NCI-H446 treated with DMSO at 0.1 percent for 48 hours (cell line): ENCODE data around the gene CPNE4.
A peak's percentile ranks its signal among the peaks of the same experiment; 100 is the strongest.
"Not testable (repeated sequence)": the region's sequence is repeated elsewhere in the genome, so short reads cannot be mapped to it uniquely, and the experiment has no call there.

Experiments
- DNase-seq: peaks from one replicate; lab custom pipeline; 2025; lab: John Stamatoyannopoulos, UW

CPNE4 gene

GRCh38 chr3:132034486-132035464 lies at the start of gene CPNE4:
Gene CPNE4, minus strand, starts transcription at chr3:132035014.
- peak; percentile 60 for DNase-seq

DNA sequence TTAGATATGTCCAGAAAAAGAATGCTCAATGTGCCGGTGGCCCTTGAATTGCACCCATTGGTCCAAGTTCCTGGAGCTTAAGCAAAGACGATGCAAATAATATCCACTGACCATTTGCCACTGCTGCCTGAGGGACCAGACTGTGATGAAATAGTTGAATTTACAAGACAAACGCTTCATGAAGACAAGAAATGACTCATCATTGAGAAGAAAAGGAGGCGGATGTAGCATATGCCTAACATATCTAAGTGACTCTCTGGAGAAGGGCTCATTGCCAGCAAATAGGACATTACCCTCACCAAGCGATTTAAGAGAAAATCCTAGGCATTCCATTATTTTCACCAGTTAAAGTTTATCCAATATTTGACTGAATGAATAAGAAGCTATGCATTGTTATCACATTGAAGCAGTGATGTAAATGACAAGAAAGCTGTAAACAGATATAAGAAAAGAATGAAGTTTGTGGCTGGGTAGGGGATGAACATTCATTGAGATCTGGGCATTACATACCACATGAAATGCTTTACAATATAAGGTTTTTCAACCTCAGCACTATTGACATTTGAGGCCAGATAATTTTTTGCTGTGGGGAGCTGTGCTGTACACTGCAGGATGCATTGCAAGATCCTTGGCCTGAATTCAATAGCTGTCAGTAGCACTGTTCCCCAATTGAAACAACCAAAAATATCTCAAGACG lies 48.9 kb upstream of the CPNE4 start:
- no peak for DNase-seq

- no peak for DNase-seq
These were observed 48.3 kb upstream of the CPNE4 start for GRCh38 chr3:132083159-132083558.

GRCh38 chr3:132079147-132079546 lies 44.3 kb upstream of the CPNE4 start:
- DNase-seq: no peak

- DNase-seq: no peak
These were observed 39.0 kb upstream of the CPNE4 start for GRCh38 chr3:132073771-132074170.

DNA sequence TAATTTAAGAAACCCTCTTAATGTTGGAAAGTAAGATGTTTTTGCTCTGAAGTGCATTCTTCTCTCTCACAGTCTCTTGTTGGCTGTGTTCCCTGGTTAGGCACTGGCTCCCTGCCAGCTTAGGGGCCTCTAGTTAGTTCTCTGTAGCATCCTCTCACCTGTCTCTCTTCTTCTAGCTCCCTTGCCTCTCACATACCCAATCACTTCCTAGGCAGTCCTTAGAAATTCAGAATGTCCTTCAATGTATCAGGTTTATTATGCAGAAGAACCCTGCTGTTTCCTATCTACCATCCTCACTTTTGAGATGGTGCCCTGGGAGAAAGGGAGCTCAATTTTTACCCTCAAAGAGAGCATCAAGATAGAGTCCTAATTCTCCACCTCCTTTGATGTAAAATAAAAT lies 36.2 kb upstream of the CPNE4 start:
- DNase-seq: no peak

DNA sequence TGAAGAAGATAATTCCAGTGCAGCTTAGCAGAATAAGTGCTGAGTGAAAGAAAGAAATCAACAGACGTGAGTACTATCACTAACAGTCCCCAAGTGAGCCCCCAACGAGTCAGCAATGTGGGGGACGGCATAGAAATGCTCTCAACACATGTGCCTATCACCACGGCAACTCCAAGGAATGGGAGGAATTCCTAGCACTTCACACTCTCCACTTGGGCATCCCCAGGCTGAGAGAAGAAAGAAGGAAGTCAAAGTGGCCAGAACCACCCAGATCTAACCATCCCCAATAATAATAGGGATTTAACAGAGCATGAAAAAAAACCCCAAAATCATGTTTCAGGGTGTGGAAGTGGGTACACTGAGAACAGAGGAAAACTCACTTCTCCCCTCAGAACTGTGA lies 29.3 kb upstream of the CPNE4 start:
- DNase-seq: no peak

- DNase-seq: no peak
These were observed 27.7 kb upstream of the CPNE4 start for GRCh38 chr3:132062535-132062934.

DNA sequence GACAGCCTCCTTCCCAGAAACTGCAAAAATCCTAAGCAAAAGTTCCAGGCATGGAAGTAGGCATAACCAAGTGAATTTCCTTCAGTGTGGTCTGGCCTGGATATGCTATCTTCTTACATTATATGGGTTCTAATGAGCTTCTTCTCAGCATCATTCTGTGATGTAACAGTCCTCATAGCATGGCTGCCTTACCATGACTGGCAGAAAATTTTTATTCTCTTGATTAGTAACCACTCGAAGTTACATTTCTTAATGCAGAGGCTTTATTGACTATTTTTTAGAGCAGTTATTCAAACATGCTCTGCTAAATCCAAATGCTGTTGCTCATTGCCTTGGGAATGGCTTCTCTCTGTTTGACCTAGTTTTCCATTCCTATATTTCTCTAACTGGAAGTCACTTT lies 21.1 kb upstream of the CPNE4 start:
- no peak for DNase-seq

DNA sequence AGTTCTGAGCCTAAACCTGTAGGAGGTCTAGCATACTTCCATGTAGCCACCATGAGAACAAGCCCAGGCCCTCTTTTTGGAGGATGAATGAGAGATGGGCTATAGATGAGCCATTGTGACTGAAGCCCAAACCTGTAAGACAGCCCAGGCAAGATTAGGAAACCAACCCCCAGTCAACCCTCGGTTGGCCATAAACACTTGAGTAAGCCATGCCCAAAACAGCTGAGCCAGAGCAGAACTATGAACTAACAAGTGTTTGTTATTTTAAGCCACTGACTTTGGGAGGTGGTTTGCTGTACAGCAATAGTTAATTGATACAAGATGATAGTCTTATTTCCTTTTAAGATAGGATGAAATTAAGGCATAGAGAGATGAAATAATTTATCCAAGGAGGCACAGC lies 12.4 kb upstream of the CPNE4 start:
- DNase-seq: no peak

GRCh38 chr3:132044874-132045273 lies 10.1 kb upstream of the CPNE4 start:
- not testable (repeated sequence) for DNase-seq

DNA sequence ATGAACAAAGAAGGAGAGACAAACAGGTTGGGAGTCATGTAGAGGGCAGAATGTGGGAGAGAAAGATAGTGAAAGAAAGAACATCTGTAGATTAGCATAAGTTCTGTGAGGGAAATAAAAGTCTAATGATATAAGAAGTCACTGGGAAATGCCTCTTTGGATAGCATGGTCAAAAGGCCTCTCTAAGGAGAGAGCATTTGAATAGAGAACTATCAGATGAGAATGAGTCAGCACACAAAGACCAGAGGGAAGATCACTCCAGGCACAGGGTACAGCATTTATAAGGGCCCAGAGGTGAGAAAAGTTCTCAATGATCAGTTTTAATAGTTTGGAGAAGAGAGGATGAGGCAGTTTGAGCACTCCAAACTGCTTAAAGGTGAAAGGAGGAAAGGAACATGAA lies 7.9 kb upstream of the CPNE4 start:
- DNase-seq: no peak

DNA sequence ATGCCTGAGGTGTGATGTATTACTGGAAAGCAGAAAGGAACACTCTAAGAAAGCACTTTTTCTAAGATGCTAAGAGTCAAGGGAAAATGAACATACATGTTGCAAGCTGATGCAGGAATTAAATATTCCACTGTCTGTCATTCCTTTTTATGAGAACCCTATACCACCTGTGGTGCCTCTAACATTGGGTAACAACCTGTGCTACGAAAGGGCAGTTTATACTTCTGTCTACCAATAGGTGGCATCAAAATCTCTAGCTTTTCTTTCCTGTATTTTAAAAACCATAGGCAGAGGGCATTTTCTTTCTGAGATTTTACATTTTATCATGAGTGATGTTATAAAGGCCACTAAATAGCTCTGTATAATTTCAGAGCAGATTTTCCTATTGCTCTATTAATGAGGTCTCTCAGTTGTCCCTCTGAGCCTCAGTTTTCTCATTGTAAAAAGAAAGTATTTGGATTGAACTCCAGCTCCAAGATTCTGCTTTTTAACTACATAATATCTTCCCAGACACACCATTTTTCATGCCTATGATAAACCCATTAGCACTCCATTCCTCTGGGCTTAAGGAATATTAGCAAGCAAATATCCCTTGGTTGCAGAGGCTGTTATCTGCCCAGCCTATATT lies 3.5 kb upstream of the CPNE4 start:
- peak; percentile 11 for DNase-seq

GRCh38 chr3:132037581-132037980 lies 2.8 kb upstream of the CPNE4 start:
- DNase-seq: no peak

- DNase-seq: no peak
These were observed 2.2 kb upstream of the CPNE4 start for GRCh38 chr3:132037056-132037455.

DNA sequence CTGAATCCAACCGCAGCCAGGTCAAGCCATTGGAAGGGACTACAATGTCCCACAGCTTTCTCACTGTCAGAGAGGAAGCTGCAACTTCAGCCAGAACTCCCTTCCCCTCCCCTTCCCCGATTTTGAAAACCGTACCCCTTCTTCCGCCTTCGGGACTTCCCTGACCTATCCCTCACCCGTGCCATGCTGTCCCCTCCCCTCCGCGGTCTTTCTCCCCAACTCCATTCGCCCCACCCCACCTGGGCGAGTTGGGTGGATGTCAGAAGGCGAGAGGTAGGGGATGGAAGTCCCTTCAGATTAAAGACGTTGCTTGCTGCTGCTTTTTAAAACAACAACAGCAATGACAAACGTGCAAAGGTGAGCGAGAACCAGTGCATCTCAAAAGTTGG lies 723 bp downstream of the CPNE4 start:
- no peak for DNase-seq

DNA sequence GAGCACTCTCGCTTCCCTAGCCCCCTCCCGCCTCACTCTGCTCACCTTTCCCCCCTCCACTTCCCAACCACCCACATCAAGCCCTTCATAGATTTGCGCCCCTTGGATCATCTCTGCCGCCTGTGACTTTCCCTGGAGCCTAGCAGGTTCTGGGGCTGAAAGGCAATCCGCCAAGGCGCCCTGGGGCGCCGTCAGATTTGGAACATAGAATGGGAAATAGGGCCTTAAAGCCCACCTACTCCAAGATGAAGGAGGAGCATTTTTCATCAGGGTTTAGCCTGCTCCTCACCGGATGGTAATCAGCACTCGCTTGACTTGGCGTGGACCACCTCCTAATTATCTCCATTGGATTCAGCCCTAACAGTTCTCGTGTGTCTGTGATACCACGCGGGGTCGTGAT lies 1.3 kb downstream of the CPNE4 start:
- no peak for DNase-seq

DNA sequence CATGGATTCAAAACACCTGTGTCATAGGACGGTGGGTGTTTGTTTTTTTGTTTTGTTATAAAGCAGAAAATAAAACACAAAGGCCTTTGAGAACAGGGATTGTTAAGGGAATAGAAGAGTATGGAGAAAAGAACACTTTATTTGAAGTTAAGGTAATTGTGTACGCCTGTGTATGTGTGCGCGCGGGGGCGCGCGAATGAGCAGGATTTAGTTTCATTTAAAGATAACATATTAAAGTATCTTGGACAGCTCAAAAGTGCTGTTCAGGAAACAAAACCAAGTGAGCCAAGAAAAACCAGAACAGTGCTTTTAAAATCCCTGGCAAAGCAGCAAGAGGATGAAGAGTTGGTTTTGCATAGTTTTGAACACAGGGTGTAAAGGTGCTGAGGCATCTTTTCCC lies 1.9 kb downstream of the CPNE4 start:
- DNase-seq: no peak

- DNase-seq: peak; percentile 69
These were observed 5.5 kb downstream of the CPNE4 start for GRCh38 chr3:132029182-132029902.

- DNase-seq: no peak
These were observed 11.9 kb downstream of the CPNE4 start for GRCh38 chr3:132022914-132023313.

DNA sequence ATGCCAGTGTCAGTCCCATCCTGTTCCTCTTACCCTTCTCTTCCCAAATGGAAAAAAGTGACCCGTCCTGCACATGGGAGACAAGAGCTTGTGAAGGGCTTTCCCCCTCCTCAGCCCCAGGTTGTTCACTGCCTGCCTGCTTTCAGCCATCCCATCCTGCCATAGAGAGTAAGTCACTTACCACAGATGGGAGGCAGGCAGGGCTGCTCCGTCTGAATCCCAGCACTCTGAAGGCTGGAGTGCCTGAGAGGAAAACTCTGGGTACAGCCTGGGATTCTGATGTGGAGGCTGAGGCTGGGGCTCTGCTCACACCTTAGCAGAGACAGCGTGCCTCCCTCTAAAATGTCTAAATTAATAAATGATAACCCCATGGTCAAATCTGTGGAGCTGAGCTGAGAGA lies 14.8 kb downstream of the CPNE4 start:
- no peak for DNase-seq

GRCh38 chr3:132017137-132017536 lies 17.7 kb downstream of the CPNE4 start:
- no peak for DNase-seq
